ENCODE results near the gene FANCE.

GRCh38 chr6:35419961-35420360 is 32.2 kb upstream of the FANCE start:
- TF ChIP-seq CTCF (IDR thresholded peaks at IDR 0.05): no peak
- TF ChIP-seq EP300 (IDR thresholded peaks at IDR 0.05): no peak

Measured in gastroesophageal sphincter (tissue), 3 donors.